HUES6 (cell line): ENCODE measurements around the gene RAB1B.

Experiments
- H3K27ac ChIP-seq: 2 replicates; pipeline ENCODE4 v1.7.0; 2013; ENCODE audit warnings: low read depth, mild to moderate bottlenecking, low read length, inconsistent platforms
- H3K27me3 ChIP-seq: 2 replicates; pipeline ENCODE4 v1.6.1; 2013; ENCODE audit warnings: low read length; ENCODE audit not compliant: control insufficient read depth, insufficient read depth
- H3K36me3 ChIP-seq: 2 replicates; pipeline ENCODE4 v1.6.1; 2013; ENCODE audit warnings: low read length; ENCODE audit not compliant: control insufficient read depth, insufficient read depth
- H3K4me1 ChIP-seq: 2 replicates; pipeline ENCODE4 v1.6.1; 2013; ENCODE audit warnings: low read length; ENCODE audit not compliant: control insufficient read depth, insufficient read depth
- H3K4me3 ChIP-seq: 2 replicates; pipeline ENCODE4 v1.5.1; 2013; ENCODE audit warnings: low read depth, low read length
- H3K9ac ChIP-seq: one replicate; pipeline ENCODE4 v1.6.1; 2013; ENCODE audit warnings: mild to moderate bottlenecking, low read length
- H3K9me3 ChIP-seq: 2 replicates; pipeline ENCODE4 v1.6.1; 2013; ENCODE audit warnings: low read depth, low read length; ENCODE audit not compliant: control insufficient read depth, insufficient read depth

The RAB1B gene

DNA sequence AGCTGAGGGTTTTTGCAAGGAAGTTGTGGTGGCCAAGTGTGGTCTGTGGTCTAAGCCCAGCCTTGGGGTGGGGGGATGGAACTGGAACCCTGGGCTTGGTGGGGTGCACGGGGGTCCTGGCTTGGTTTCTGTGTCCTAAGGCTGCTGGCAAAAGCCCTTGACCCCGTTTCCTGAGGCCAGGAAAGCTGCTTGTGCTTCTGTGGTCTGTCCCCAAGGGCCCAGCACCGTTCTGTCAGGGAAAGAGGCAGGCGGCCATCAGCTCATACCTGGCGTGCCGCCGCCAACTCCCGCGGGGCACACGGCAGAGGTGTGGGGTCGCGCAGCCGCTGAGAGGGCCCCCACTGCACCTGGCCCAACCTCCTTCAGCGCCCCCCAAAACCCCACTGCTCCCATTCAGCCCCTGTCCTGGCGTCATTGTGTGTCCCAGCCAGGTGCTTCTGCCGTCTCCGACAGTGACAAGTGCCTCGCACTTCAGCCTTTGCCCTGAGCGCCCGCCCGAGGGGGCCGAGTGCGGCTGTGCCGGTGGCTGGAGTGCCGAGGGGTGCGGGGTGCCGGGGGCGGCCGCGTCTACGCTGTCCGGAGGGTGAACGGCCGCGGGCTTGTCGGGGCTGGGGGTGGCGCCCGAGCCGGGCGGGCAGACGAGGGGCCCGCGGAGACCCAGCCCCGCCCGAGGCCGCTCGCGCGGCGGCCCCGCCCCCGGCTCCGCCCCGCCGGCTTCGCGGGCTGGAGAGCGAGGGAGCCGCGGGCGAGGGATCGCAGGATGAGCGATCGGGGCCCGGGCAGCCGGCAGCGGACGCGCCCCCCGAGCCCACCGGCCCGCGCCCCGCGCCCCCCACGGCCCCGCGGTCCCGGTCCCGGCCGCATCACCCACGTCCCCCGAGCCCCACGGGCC is 9.3 kb downstream of the RAB1B start, which contains the start of gene CNIH2:
CNIH2 (plus strand) TSS at position 705 of the 892 bp plus-strand sequence. CDS start 282 bp downstream, outside the sequence.
- peaks cover 17% of the 10 kb centered on the region for H3K27me3 ChIP-seq
- peaks cover 24% of the 10 kb centered on the region for H3K4me1 ChIP-seq
- no peaks in the 10 kb centered on the region for H3K9me3 ChIP-seq
- peak within 1 kb of the TSS; percentile 35 for H3K9ac ChIP-seq
- H3K36me3 ChIP-seq = peaks cover 36% of the 10 kb centered on the region
- no peak within 1 kb of the TSS for H3K27ac ChIP-seq
- peak within 1 kb of the TSS; percentile 69 for H3K4me3 ChIP-seq

DNA sequence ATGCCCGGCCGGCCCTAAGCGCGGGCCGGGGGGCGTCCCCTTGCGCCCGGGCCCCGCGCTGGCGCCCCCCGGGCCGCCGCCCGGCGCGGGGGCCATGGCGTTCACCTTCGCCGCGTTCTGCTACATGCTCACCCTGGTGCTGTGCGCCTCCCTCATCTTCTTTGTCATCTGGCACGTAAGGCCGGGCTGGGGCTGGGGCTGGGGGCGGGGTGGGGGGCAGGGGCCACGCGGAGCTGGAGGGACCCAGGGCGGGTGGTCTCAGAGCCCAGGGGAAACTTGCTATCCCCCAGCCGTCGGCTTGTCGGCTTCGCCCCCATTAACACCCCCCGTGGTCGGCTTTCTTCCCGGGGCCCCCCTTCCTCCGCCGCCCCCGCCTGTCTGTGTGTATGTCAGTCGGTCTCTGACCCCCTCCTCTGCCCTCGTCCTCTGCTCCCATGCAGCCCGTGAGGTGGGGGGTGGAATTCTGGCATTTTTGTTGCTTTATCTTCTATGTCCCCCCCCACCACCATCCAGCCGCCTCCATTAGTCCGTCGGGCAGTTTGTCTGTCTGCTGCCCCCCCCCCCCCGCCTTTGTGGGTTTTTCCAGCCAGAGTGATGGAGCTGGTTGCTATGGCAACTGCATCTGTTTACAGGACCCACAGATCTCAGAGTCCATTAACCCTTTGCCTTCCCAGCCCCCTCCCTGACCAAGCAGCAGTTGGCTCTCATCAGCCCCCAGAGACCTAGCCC is 10.1 kb downstream of the RAB1B start:
- Histone ChIP-seq H3K36me3 (peaks cover 27% of the 10 kb centered on the region), H3K4me3 (peak overlapping the region; percentile 50), H3K4me1 (peaks cover 25% of the 10 kb centered on the region), H3K27ac (no peak overlapping the region), H3K9ac (no peak overlapping the region), H3K27me3 (peaks cover 17% of the 10 kb centered on the region), H3K9me3 (no peaks in the 10 kb centered on the region)

DNA sequence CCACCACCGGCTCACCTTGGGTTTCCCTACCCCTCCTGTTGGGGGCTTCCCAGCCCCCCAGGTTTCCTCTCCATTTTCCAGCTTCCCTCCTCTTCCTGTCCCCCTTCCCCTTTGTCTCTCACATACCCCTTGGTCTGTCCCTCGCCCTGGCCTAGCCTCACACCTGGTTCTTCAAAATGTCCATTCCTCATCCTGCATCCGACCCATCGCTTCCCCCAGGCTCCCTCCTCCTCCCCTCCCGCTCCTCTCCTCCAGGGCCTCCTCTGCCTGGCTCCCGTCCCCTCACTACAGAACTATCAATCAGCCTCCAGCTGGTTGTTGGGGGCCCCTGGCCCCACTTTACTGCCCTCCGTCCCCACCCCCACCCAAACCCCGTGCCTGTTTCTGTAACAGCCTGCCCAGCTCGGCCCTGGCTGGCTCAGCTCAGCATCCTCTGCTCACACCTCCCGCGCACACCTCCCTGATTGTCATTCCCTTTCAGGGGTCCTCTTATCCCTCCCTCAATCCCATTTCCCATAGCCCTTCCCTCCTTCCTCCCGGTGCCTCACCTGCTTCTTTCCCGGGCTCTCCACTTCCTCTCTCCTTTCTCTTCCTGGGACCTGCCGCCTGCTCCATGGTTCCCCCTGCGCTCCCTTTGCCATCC is 10.8 kb downstream of the RAB1B start:
- Histone ChIP-seq H3K9me3 (no peaks in the 10 kb centered on the region), H3K9ac (no peak overlapping the region), H3K4me1 (peaks cover 25% of the 10 kb centered on the region), H3K4me3 (peak overlapping the region; percentile 9; the same call in 1 of the 2 replicates), H3K36me3 (peaks cover 22% of the 10 kb centered on the region), H3K27ac (no peak overlapping the region), H3K27me3 (peaks cover 17% of the 10 kb centered on the region)

DNA sequence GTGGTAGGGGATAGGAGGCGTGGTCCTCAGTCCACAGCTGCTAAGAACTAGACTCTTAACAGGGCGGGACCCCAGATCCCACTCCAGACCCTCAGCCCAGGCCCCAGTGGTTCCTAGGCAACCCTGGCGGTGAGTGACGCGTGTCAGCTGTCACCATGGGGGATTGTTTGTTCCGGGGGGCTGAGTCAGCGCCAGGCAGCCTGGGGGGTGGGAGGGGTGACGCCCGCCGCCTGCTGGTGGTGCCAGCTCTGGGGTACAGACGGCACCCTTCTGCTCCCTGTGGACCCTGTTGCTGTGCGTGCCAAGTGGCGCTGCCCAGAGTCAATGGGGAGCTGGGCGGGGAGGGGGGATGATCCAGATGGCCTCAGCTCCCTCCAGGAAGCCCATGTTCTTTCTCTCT is 12.0 kb downstream of the RAB1B start:
- Histone ChIP-seq H3K4me3 (no peak overlapping the region), H3K27ac (no peak overlapping the region), H3K36me3 (peaks cover 24% of the 10 kb centered on the region), H3K9ac (no peak overlapping the region), H3K9me3 (no peaks in the 10 kb centered on the region), H3K27me3 (peaks cover 17% of the 10 kb centered on the region), H3K4me1 (peaks cover 25% of the 10 kb centered on the region)

DNA sequence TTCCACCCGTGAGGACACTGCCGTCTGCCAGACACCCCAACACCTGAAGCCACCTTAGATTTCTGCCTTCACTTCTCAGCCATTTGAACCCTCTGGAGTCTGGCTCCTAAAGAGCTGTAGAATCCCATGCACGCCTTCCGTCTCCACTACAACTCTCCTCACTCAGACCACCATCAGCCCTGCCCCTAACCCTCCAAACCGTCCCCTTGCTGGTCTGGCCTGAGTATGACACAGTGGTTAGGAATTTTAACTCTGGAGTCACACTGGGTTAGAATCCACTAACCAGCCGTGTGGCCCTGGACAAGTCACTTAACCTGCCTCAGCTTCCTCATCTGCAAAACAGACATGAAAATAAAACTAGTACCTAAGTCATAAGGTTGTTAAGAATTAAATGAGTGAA is 12.6 kb downstream of the RAB1B start:
- Histone ChIP-seq H3K9ac (no peak overlapping the region), H3K36me3 (peaks cover 24% of the 10 kb centered on the region), H3K27ac (no peak overlapping the region), H3K9me3 (no peaks in the 10 kb centered on the region), H3K27me3 (peaks cover 17% of the 10 kb centered on the region), H3K4me1 (peaks cover 25% of the 10 kb centered on the region), H3K4me3 (no peak overlapping the region)

DNA sequence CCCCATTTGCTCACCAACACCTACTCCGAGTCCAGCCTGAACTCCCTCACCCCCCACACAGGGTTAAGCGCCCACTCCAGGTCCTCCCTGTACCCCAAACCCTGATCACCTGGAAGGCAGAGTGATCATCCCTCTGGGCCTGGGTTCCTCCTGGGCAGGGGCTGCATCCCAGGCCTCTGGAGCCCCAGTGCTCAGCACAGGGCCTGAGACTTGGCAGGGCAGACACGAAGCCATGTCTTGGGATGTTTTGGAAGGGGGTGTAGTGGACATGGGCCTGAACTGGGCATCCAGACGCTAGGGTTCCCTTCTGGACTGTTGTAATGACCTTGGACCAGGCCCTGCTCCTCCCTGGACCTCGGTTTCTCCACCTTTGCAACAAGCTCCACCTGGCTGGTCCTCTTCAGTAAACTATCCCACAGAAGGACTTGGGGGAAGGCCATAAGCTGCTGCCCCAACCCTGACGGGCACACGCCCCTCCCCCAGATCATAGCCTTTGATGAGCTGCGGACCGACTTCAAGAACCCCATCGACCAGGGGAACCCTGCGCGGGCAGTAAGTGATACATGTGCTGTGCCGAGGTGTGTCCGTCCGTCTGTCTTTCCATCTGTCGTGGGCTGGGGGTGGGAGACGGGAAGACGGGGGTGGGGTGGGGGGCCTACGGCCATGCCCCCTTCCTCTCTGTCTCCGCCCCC is 13.5 kb downstream of the RAB1B start:
- Histone ChIP-seq H3K4me1 (peaks cover 25% of the 10 kb centered on the region), H3K27me3 (peaks cover 17% of the 10 kb centered on the region), H3K9ac (no peak overlapping the region), H3K9me3 (no peaks in the 10 kb centered on the region), H3K27ac (no peak overlapping the region), H3K36me3 (peaks cover 22% of the 10 kb centered on the region), H3K4me3 (no peak overlapping the region)

DNA sequence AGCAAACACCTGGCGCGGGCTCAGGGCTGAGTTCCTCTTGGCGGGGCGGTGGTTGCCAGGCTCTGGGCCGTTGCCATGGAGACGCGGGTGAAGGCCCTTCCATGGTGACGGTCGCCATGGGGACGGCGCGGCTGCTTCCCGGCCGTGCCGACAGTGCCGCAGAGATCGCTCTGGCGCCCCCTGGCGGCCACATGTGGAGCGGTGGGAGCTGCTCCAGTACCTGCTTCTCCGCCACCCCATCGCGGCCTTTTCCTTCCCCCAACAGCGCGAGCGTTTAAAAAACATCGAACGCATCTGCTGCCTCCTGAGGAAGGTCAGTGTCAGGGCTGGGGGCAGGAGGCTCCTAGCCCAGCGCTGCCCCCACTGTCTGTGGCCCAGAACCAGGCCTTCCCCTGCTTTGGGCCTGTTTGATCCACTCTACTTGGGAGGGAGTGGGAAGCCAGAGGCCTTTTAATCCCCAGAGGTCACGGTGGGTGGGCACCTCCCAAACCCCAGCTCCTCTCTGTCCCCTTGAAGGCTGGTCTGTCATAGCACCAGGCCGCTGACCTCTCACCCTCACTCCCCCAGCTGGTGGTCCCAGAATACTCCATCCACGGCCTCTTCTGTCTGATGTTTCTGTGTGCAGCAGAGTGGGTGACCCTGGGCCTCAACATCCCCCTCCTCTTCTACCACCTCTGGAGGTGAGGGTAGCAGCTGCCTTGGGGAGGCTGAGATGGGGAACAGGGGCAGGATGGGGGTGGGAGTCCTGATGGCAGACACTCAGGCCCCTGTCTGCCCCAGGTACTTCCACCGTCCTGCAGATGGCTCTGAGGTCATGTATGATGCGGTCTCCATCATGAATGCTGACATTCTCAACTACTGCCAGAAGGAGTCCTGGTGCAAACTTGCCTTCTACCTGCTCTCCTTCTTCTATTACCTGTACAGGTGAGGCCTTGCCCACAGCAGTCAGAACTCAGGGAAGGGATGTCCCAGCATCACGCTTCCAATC is 14.3 kb downstream of the RAB1B start:
- H3K4me3 ChIP-seq = no peak overlapping the region
- H3K9ac ChIP-seq = no peak overlapping the region
- no peaks in the 10 kb centered on the region for H3K9me3 ChIP-seq
- no peak overlapping the region for H3K27ac ChIP-seq
- peaks cover 23% of the 10 kb centered on the region for H3K4me1 ChIP-seq
- peaks cover 17% of the 10 kb centered on the region for H3K27me3 ChIP-seq
- peaks cover 22% of the 10 kb centered on the region for H3K36me3 ChIP-seq

DNA sequence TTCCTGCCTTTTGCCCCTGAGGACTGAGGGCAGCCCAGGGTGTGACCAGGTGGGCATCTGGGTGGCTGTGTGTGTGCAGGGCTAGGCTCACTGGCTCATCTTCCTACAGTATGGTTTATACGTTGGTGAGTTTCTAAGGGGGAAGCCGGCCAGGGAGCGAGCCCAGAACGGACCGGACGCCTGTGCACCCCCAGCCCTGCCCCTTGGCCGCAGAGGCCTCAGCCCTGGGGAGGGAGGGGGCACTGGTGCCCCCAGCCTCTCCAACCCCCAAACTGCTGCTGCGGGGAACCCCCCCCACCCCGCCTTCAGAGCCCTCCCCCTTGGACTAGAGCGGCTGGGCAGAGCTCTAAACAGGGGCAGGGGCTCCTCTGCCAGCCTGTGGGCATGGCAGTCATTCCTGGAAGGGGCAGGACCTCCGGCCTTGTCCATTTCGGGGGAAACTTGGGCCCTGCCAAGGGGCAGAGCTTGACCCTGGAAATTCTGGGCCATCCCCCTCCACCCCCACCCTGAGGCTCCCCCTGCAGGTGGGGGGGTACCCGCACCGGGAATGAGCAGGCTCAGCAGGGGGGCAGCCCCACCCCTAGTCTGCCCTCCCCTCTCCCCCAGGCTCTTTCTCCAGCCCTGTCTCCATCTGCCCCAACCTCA is 15.1 kb downstream of the RAB1B start:
- Histone ChIP-seq H3K4me3 (no peak overlapping the region), H3K27ac (no peak overlapping the region), H3K27me3 (peaks cover 17% of the 10 kb centered on the region), H3K9me3 (no peaks in the 10 kb centered on the region), H3K4me1 (peaks cover 27% of the 10 kb centered on the region), H3K36me3 (peaks cover 22% of the 10 kb centered on the region), H3K9ac (no peak overlapping the region)

DNA sequence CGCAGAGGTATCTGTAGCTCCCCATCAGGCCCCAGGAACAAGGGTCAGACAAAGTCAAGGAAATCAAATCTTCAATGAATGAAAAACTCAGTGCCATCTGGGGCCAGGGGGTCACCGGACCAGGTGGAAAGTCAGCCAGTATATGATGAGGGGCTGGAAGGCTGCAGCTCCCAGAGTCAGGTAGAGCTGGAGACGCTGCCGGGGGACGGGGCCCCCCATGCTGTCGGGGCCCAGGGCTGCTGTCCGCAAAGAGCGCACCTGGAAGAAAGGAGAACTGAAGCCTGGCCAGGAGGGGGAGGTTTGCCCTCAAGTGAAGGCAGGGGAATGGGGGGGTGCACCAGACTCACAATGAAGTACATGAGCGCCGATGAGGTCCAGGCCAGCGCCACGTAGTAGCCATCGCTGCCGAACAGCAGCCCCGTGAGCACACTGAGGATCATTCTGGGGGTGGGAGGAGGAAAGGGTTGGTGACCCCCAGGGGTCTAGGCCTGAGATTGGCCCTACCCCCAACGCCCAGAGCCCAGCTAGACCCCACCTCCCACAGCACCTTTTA is 16.2 kb downstream of the RAB1B start:
- Histone ChIP-seq H3K36me3 (peaks cover 22% of the 10 kb centered on the region), H3K27me3 (peaks cover 10% of the 10 kb centered on the region), H3K27ac (no peak overlapping the region), H3K4me1 (peaks cover 24% of the 10 kb centered on the region), H3K9ac (no peak overlapping the region), H3K4me3 (no peak overlapping the region), H3K9me3 (no peaks in the 10 kb centered on the region)
